Ovary (tissue), 3 donors: ENCODE measurements around the gene SBF2.

Experiments used
- CTCF ChIP-seq, 3 donors: fragments of 450-650 bp in 2 of 3; fragments of 200-600 bp in 1 of 3; IDR thresholded peaks; one replicate each; pipeline versions ENCODE4 v1.5.1 to v1.8.0; 2016 to 2022; ENCODE audit warnings: antibody characterized with exemption in 3 of 3, mild to moderate bottlenecking in 1 of 3
- EP300 ChIP-seq: sonication (generic); formaldehyde crosslinking; IDR thresholded peaks from one replicate; pipeline ENCODE4 v1.6.1; 2017; ENCODE audit warnings: antibody characterized with exemption
- POLR2A ChIP-seq: fragments of 450-650 bp; IDR thresholded peaks from one replicate; pipeline ENCODE4 v1.6.1; 2017; ENCODE audit warnings: antibody characterized with exemption, mild to moderate bottlenecking, moderate library complexity
- donor health status: DM: no; HTN: no; CAD: no.

GRCh38 chr11:9796854-9797253 lies 497.2 kb downstream of the SBF2 start:
- TF ChIP-seq CTCF (IDR thresholded peaks at IDR 0.05) (no peak), POLR2A (no peak), EP300 (no peak)
